HG02623 (cell line): Measurements from ENCODE around the gene NR4A3.
"Not testable (repeated sequence)": the region's sequence is repeated elsewhere in the genome, so short reads cannot be mapped to it uniquely, and the experiment has no call there.

Source experiments
- ATAC-seq: cut with Tn5 transposase; IDR thresholded peaks from one replicate; pipeline ENCODE4 v1.9.1; 2021; ENCODE audit warnings: moderate library complexity; ENCODE audit not compliant: unreplicated experiment

The NR4A3 gene

GRCh38 chr9:99832558-99832864 lies 10.8 kb downstream of the NR4A3 start:
- ATAC-seq, result no peak

- no peak for ATAC-seq
Observed at GRCh38 chr9:99833735-99834134, 12.1 kb downstream of the NR4A3 start.

GRCh38 chr9:99834474-99834873 lies 12.8 kb downstream of the NR4A3 start:
- no peak for ATAC-seq

GRCh38 chr9:99835142-99835541 lies 13.5 kb downstream of the NR4A3 start:
- no peak for ATAC-seq

GRCh38 chr9:99835581-99835980 lies 13.9 kb downstream of the NR4A3 start:
- ATAC-seq, result no peak

GRCh38 chr9:99840072-99840471 lies 18.4 kb downstream of the NR4A3 start:
- no peak for ATAC-seq

GRCh38 chr9:99845063-99845462 lies 23.4 kb downstream of the NR4A3 start:
- no peak for ATAC-seq

GRCh38 chr9:99848447-99848846 lies 26.8 kb downstream of the NR4A3 start:
- ATAC-seq, result no peak

GRCh38 chr9:99850736-99851499 lies 29.2 kb downstream of the NR4A3 start:
- no peak for ATAC-seq

- ATAC-seq, result peak; percentile 91
Observed at GRCh38 chr9:99851500-99851822, 29.8 kb downstream of the NR4A3 start.

- no peak for ATAC-seq
Observed at GRCh38 chr9:99852617-99853016, 30.9 kb downstream of the NR4A3 start.

GRCh38 chr9:99855467-99856176 lies 33.9 kb downstream of the NR4A3 start:
- ATAC-seq, result no peak

- ATAC-seq, result not testable (repeated sequence)
Observed at GRCh38 chr9:99857576-99857975, 35.9 kb downstream of the NR4A3 start.

GRCh38 chr9:99858087-99858486 lies 36.4 kb downstream of the NR4A3 start:
- no peak for ATAC-seq

GRCh38 chr9:99859243-99859980 lies 37.7 kb downstream of the NR4A3 start:
- ATAC-seq, result no peak

GRCh38 chr9:99860266-99860665 lies 38.6 kb downstream of the NR4A3 start:
- ATAC-seq, result no peak

GRCh38 chr9:99863955-99864354 lies 42.3 kb downstream of the NR4A3 start:
- no peak for ATAC-seq

- no peak for ATAC-seq
Observed at GRCh38 chr9:99866398-99866797, 44.7 kb downstream of the NR4A3 start.

- ATAC-seq, result no peak
Observed at GRCh38 chr9:99867536-99867935, 45.9 kb downstream of the NR4A3 start.

GRCh38 chr9:99867968-99868367 lies 46.3 kb downstream of the NR4A3 start:
- ATAC-seq, result peak; percentile 55

- ATAC-seq, result peak; percentile 51
Observed at GRCh38 chr9:99868845-99869244, 47.2 kb downstream of the NR4A3 start.

GRCh38 chr9:99870126-99870525 lies 48.4 kb downstream of the NR4A3 start:
- no peak for ATAC-seq
